ENCODE results near the gene GSG1L.

The GSG1L gene

DNA sequence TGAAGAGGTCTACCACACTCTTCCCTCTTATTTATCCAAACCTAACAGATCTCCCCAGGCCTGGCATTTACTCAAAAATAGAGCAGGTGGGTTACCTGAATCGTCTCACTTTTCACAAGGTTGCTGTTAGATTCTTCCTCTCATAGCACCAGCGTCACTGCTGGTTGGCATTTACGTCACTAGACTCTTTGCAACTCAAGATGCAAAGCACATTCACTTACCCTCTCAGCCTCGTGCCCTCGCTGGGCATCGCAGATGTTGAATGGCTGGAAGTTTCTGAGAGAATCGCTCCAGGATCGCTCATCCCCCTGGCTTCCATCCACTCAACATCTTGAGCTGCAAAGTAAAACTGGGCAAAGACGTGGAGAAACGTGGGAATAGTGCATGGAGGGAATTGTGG, 21.9 kb downstream of the GSG1L start:
- TF ChIP-seq, protein P1, sequence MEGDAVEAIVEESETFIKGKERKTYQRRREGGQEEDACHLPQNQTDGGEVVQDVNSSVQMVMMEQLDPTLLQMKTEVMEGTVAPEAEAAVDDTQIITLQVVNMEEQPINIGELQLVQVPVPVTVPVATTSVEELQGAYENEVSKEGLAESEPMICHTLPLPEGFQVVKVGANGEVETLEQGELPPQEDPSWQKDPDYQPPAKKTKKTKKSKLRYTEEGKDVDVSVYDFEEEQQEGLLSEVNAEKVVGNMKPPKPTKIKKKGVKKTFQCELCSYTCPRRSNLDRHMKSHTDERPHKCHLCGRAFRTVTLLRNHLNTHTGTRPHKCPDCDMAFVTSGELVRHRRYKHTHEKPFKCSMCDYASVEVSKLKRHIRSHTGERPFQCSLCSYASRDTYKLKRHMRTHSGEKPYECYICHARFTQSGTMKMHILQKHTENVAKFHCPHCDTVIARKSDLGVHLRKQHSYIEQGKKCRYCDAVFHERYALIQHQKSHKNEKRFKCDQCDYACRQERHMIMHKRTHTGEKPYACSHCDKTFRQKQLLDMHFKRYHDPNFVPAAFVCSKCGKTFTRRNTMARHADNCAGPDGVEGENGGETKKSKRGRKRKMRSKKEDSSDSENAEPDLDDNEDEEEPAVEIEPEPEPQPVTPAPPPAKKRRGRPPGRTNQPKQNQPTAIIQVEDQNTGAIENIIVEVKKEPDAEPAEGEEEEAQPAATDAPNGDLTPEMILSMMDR (IDR thresholded peaks at IDR 0.05; ENCODE audit: control insufficient read depth, extremely low read depth, insufficient read depth), result no peak
- no peak overlapping the region for H3K4me3 ChIP-seq (ENCODE audit: low read depth, low read length)
- DNase-seq (ENCODE audit: low read depth), result no peak

DNA sequence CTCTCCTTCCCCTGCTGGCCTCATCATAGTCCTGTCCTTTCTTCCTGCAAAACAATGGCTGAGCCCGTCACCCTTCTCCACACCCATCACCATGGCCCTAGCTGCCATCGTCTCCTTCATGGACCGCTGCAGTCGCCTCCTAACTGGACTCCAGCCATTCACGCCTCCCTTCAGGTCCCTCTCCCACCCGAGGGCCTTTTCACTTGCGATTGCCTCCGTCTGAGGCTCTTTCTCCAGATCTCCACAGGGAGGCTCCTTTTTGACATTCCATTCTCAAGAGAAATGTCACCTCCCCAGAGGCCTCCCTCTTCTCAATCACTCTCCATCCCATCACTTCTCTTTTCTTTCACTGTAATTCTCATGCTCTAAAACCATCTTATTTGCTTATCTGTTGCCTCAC, 23.5 kb downstream of the GSG1L start:
- DNase-seq (ENCODE audit: low read depth), result no peak

DNA sequence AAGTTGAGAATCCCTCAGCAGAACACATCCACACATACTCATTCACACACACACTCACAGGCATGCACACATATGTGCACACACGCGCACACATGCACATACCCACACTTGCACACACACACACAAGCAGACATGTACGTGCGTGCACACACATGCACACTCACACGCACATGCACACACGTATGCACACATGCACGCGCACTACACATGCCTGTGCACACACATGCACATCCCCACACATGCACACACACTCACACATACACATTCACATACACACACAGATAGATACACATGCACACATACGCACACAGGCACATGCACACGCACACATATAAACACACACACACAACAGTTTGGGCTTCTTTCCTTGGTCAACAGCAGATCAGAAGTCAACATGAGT, 24.0 kb downstream of the GSG1L start:
- TF ChIP-seq, protein P1 (IDR thresholded peaks at IDR 0.05; ENCODE audit: control insufficient read depth, extremely low read depth, insufficient read depth), result no peak
- no peak for DNase-seq (ENCODE audit: low read depth)
- H3K4me3 ChIP-seq (ENCODE audit: low read depth, low read length), result no peak overlapping the region

More for the DNA sequence above, 23.5 kb downstream of the GSG1L start:
- TF ChIP-seq, protein P1 (IDR thresholded peaks at IDR 0.05; ENCODE audit: control insufficient read depth, extremely low read depth, insufficient read depth), result no peak
- H3K4me3 ChIP-seq (ENCODE audit: low read depth, low read length), result no peak overlapping the region

DNA sequence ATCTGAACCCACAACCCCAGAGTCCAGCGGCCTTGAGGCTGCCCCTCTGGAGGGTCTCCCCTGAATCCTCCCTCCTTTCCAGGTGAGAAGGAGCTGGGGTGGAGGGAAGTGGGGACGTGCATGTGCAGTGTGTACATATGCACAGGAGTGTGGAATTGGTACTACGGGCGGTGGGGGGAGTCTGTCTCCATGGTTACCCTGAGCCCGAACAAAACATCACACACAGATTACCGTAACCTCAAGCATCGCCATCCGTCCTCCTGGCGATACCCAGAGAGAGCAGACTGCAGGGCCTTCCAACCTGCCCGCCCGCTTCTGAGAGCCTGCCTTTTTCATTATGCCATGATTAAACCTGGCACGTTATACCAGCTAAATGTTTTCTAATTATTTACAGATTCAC, 25.1 kb downstream of the GSG1L start:
- no peak for DNase-seq (ENCODE audit: low read depth)
- TF ChIP-seq, protein P1 (IDR thresholded peaks at IDR 0.05; ENCODE audit: control insufficient read depth, extremely low read depth, insufficient read depth), result no peak

DNA sequence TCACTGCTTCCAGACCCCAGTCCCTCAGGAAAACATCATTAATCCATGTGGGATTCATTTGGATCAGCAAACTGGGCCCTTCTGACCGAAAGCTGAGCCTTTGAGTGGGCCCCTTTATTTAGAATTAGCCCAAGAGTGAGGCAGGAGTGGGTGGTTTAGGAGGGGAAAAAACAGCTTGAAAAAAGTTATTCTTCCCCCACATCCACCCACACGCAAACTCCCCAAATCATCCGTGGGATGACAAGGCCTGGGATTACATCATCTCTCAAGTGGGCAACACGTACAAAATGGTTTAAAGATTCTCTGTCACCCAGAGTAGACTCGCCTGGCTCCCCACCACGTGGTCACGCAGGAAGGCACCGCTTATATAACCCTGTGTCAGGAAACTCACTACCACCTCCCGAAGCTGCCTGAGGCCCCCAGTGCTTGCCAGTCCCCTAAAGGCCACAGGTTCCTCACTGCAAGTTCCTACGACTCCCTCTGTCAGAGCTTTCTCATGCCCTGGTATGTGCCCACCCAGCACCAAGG, 27.6 kb downstream of the GSG1L start:
- H3K4me3 ChIP-seq (ENCODE audit: low read depth, low read length), result no peak overlapping the region
- no peak for DNase-seq (ENCODE audit: low read depth)
- TF ChIP-seq, protein P1 (IDR thresholded peaks at IDR 0.05; ENCODE audit: control insufficient read depth, extremely low read depth, insufficient read depth), result no peak

More for the DNA sequence above, 25.1 kb downstream of the GSG1L start:
- no peak overlapping the region for H3K4me3 ChIP-seq (ENCODE audit: low read depth, low read length)

DNA sequence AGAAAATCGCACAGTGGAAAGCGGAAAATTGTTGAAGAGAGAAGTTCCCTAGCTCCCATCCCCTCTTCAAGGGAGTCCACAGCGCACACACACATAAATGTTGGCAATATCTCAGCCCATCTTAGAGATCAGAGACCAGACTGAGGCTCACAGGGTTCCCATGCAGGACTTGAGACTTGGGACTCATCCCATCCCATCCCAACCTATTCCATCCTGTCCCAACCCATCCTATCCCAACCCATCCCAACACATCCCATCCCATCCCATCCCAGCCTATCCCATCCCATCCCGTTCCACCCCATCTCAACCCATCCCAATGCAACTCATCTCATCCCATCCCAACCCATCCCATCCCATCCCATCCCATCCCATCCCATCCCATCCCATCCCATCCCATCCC, 29.6 kb downstream of the GSG1L start:
- TF ChIP-seq, protein P1 (IDR thresholded peaks at IDR 0.05; ENCODE audit: control insufficient read depth, extremely low read depth, insufficient read depth), result no peak
- no peak overlapping the region for H3K4me3 ChIP-seq (ENCODE audit: low read depth, low read length)
- DNase-seq (ENCODE audit: low read depth), result no peak

DNA sequence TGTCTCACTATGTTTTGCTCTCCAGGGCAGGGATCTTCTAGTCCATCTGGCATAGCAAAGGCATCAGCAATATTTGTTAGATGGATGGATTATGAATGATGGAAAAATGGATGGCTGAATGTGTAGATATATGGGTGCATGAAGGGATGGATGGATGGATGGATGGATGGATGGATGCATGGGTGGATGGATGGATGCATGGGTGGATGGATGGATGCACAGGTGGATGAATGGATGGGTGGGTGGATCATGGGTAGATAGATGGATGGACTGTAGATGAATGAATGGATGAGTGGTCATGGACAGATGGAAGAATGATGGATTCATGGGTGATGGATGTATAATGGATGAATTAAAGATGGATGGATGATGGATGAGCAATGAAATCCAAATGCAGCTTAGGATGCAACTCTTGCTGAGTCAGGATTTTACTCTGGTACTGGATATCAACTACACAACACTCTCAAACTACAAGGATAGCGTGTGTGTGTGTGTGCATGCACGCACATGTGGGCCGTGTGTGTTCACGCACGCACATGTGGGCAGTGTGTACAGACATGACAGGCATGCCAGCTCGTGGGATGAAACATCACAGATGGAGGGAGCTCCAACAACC, 34.0 kb downstream of the GSG1L start:
- no peak for DNase-seq (ENCODE audit: low read depth)
- TF ChIP-seq, protein P1 (IDR thresholded peaks at IDR 0.05; ENCODE audit: control insufficient read depth, extremely low read depth, insufficient read depth), result no peak
- H3K4me3 ChIP-seq (ENCODE audit: low read depth, low read length), result no peak overlapping the region
